HL-60/S4 treated with retinoic acid at 250 ng/mL for 4 days and 3 days (cell line): ENCODE data around the gene DERL3.

Source experiments
- in situ Hi-C: fragments of 300-500 bp; cut with MboI; formaldehyde crosslinking; loops from 2 replicates; pipeline ENCODE4 v1.7.0; 2022; ENCODE audit warnings: low sequenced_read_pairs

The DERL3 gene

GRCh38 chr22:23806837-23807236 lies 32.0 kb downstream of the DERL3 start:
- in situ Hi-C loops = no loop called here

- in situ Hi-C loops = no loop called here
These were observed 34.0 kb downstream of the DERL3 start for GRCh38 chr22:23804781-23805291.

GRCh38 chr22:23803001-23803819 lies 35.6 kb downstream of the DERL3 start:
- in situ Hi-C loops = no loop called here

- in situ Hi-C loops = no loop called here
These were observed 36.9 kb downstream of the DERL3 start for GRCh38 chr22:23801886-23802377.

GRCh38 chr22:23801238-23801821 lies 37.5 kb downstream of the DERL3 start:
- in situ Hi-C loops = no loop called here

- in situ Hi-C loops = no loop called here
These were observed 38.2 kb downstream of the DERL3 start for GRCh38 chr22:23800297-23801237.

GRCh38 chr22:23796461-23796860 lies 42.3 kb downstream of the DERL3 start:
- in situ Hi-C loops = no loop called here

GRCh38 chr22:23793326-23793725 lies 45.5 kb downstream of the DERL3 start:
- in situ Hi-C loops = no loop called here

GRCh38 chr22:23791738-23792645 lies 46.8 kb downstream of the DERL3 start:
- in situ Hi-C loops = no loop called here

GRCh38 chr22:23790819-23791737 lies 47.7 kb downstream of the DERL3 start:
- in situ Hi-C loops = no loop called here

- in situ Hi-C loops = no loop called here
These were observed 49.2 kb downstream of the DERL3 start for GRCh38 chr22:23789638-23790037.

- in situ Hi-C loops = no loop called here
These were observed 49.7 kb downstream of the DERL3 start for GRCh38 chr22:23789121-23789520.

GRCh38 chr22:23787910-23788309 lies 50.9 kb downstream of the DERL3 start:
- in situ Hi-C loops = no loop called here

- in situ Hi-C loops = no loop called here
These were observed 51.3 kb downstream of the DERL3 start for GRCh38 chr22:23787600-23787896.

- in situ Hi-C loops = no loop called here
These were observed 51.8 kb downstream of the DERL3 start, which contains the start of gene SMARCB1 for GRCh38 chr22:23786752-23787599. Gene SMARCB1 (plus strand): TSS chr22:23786966. CDS start chr22:23787170, 204 bp downstream.

GRCh38 chr22:23786261-23786710 lies 52.5 kb downstream of the DERL3 start:
- in situ Hi-C loops = no loop called here
